ENCODE data around the gene APCDD1.
"Not testable (repeated sequence)": the region's sequence is repeated elsewhere in the genome, so short reads cannot be mapped to it uniquely, and the experiment has no call there.

APCDD1 gene

GRCh38 chr18:10539124-10539523, 84.7 kb downstream of the APCDD1 start:
- H3K9me3 ChIP-seq (ENCODE audit: insufficient read depth, low read depth, low read length); H3K4me3 ChIP-seq (ENCODE audit: low read length); H3K27me3 ChIP-seq (ENCODE audit: insufficient read depth, low read length); H3K4me1 ChIP-seq (ENCODE audit: insufficient read depth, low read length); H3K27ac ChIP-seq (ENCODE audit: low read length); H3K9ac ChIP-seq (ENCODE audit: low read depth, low read length): not testable (repeated sequence)
- peaks cover 56% of the 10 kb centered on the region for H3K36me3 ChIP-seq (ENCODE audit: insufficient read depth, low read depth, low read length)
